Measurements from ENCODE around the gene AKR1C3. TPM values are rescaled to one million over a fixed set of nuclear protein-coding genes. Genes with fewer than 3 reads are reported as not detected.

Gene AKR1C3
- total RNA-seq, 2 experiments from 2014 or later: 1.9 to 2.0 TPM

DNA sequence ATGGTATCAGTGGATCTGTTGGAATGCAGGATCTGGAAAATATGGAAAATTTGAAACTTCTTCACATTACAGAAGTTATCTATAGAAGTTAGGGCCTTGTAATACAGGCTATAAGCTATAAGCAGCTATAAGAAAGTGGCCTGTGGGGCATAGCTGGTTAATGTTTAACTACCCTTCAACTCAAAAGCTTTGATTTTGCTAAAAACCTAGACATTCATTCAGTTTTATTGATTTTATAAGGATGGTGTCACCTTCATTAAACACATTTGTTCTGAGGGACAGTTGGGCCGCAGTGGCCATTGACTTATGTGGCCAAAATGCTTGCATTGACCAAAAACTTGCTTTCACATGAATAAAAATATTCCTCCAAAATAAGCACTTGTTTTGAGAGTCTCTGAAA is 13.1 kb upstream of the AKR1C3 start:
- no peak for TF ChIP-seq CTCF (IDR thresholded peaks at IDR 0.05)
- ChIA-PET CTCF (no interaction called here), POLR2A (no interaction called here)
- no peaks in the 10 kb centered on the region for H3K4me1 Mint-ChIP-seq (ENCODE audit: low read depth)
- H3K4me3 Mint-ChIP-seq: no peak overlapping the region
- Histone ChIP-seq H3K36me3 (ENCODE audit: insufficient read depth, low read length) (no peaks in the 10 kb centered on the region), H3K9me3 (ENCODE audit: control insufficient read depth in 1 of 2, insufficient read depth in 1 of 2, low read length in 2 of 2) (no peaks in the 10 kb centered on the region), H3K27me3 (ENCODE audit: control insufficient read depth in 1 of 2, insufficient read depth in 2 of 2, low read length in 2 of 2) (no peaks in the 10 kb centered on the region), H3K4me1 (ENCODE audit: insufficient read depth, low read length) (no peaks in the 10 kb centered on the region), H3K4me3 (ENCODE audit: low read length) (no peak overlapping the region), H3K27ac (ENCODE audit: low read depth in 1 of 2, low read length in 2 of 2) (no peak overlapping the region)
- H3K27me3 Mint-ChIP-seq: no peaks in the 10 kb centered on the region
- DNase-seq (no peak), ATAC-seq (ENCODE audit: poor library complexity) (no peak)
- H3K9me3 Mint-ChIP-seq: no peaks in the 10 kb centered on the region
- intact Hi-C loops (cut with DNase I, micrococcal nuclease): no loop called here
- no peak overlapping the region for H3K27ac Mint-ChIP-seq
- no peaks in the 10 kb centered on the region for H3K36me3 Mint-ChIP-seq (ENCODE audit: low read depth)

DNA sequence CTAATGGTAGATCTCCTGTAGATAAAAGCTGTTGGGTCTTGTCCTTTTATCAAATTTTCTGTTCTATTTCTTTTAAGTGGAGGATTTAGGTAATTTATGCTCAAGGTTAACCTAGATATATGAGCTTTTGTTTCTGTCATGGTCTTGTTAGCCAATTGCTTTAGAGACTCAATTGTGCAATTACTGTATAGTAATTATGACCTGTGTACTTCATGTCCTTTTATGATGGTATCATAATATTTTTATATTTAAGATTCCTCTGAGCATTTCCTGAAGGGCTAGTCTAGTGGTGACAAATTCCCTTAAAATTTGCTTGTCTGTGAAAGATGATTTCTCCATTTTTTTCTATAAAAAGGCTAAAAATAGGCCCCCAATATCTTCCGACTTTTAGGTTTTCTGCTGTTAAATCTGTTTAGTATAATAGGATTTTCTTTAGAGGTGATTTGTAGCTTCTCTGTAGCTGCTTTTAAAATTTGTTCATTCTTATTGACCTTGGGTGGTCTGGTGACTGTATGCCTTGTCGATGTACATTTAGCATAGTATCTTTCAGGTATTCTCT is 5.4 kb upstream of the AKR1C3 start:
- Mint-ChIP-seq H3K4me1 (ENCODE audit: low read depth) (no peaks in the 10 kb centered on the region), H3K27me3 (peaks cover 5% of the 10 kb centered on the region), H3K27ac (no peak overlapping the region), H3K9me3 (peaks cover 5% of the 10 kb centered on the region), H3K36me3 (ENCODE audit: low read depth) (no peaks in the 10 kb centered on the region), H3K4me3 (no peak overlapping the region)
- no peak overlapping the region for H3K4me3 ChIP-seq (ENCODE audit: low read length)
- H3K36me3 ChIP-seq (ENCODE audit: insufficient read depth, low read length): no peaks in the 10 kb centered on the region
- H3K4me1 ChIP-seq (ENCODE audit: insufficient read depth, low read length): no peaks in the 10 kb centered on the region
- ATAC-seq (ENCODE audit: poor library complexity) (no peak), DNase-seq (no peak)
- TF ChIP-seq CTCF (IDR thresholded peaks at IDR 0.05): no peak
- POLR2A ChIA-PET: no interaction called here
- intact Hi-C loops (cut with DNase I, micrococcal nuclease): no loop called here
- H3K9me3 ChIP-seq (ENCODE audit: control insufficient read depth in 1 of 2, insufficient read depth in 1 of 2, low read length in 2 of 2): peaks cover 0 to 5% of the 10 kb centered on the region in 2 experiments
- H3K27me3 ChIP-seq (ENCODE audit: control insufficient read depth in 1 of 2, insufficient read depth in 2 of 2, low read length in 2 of 2): peaks cover 0 to 7% of the 10 kb centered on the region in 2 experiments
- H3K27ac ChIP-seq (ENCODE audit: low read depth in 1 of 2, low read length in 2 of 2): no peak overlapping the region
- CTCF ChIA-PET: no interaction called here

- Histone ChIP-seq H3K27me3 (ENCODE audit: control insufficient read depth in 1 of 2, insufficient read depth in 2 of 2, low read length in 2 of 2) (peaks cover 0 to 7% of the 10 kb centered on the region in 2 experiments), H3K4me3 (ENCODE audit: low read length) (no peak overlapping the region), H3K27ac (ENCODE audit: low read depth in 1 of 2, low read length in 2 of 2) (no peak overlapping the region), H3K4me1 (ENCODE audit: insufficient read depth, low read length) (no peaks in the 10 kb centered on the region), H3K9me3 (ENCODE audit: control insufficient read depth in 1 of 2, insufficient read depth in 1 of 2, low read length in 2 of 2) (peaks cover 0 to 5% of the 10 kb centered on the region in 2 experiments), H3K36me3 (ENCODE audit: insufficient read depth, low read length) (no peaks in the 10 kb centered on the region)
- ATAC-seq (ENCODE audit: poor library complexity): no peak
- intact Hi-C loops (cut with DNase I, micrococcal nuclease): loop anchor here (5.0 to 10.0 kb wide), 2 partner anchors 202 to 235 kb away; no protein-coding TSS in a partner anchor
- CTCF ChIA-PET: interaction anchor here (1.2 kb wide), 1 partner anchor 8 kb away, joined by 4 read pairs; no protein-coding TSS in a partner anchor
- Mint-ChIP-seq H3K9me3 (peaks cover 5% of the 10 kb centered on the region), H3K36me3 (ENCODE audit: low read depth) (no peaks in the 10 kb centered on the region), H3K4me3 (no peak overlapping the region), H3K27me3 (peaks cover 8% of the 10 kb centered on the region), H3K4me1 (ENCODE audit: low read depth) (peaks cover 5% of the 10 kb centered on the region), H3K27ac (no peak overlapping the region)
- POLR2A ChIA-PET: no interaction called here
- TF ChIP-seq CTCF (IDR thresholded peaks at IDR 0.05): no peak
- peak in 3 of 14 experiments; percentile 31 to 58 (median 36) for DNase-seq
These were observed 4.3 kb upstream of the AKR1C3 start for GRCh38 chr10:5089865-5090264.

All from CD4-positive, alpha-beta T cell (primary cell).